ENCODE measurements around the gene ENPP5.

Gene ENPP5

DNA sequence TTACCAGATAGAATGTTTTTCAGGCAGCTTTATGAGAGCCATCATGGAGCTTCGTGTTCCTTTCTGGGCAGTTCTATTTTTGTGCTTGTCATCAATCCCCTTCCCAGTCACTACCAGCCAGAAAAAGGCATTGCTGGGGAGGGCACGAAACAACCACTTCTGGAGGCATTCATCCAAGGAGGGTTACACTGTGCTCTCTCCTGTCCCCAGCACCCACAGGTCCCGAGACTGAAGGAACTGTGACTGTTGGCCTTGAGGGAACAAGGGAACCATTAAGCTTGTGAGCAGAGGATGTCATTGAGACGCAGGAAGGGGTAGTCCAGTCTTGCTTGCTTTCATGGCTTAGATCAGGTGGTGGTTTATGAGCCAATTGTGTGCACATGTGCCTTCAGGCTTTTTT lies 20.1 kb upstream of the ENPP5 start:
- DNase-seq (ENCODE audit: low read depth), result no peak
- TF ChIP-seq POLR2A (IDR thresholded peaks at IDR 0.05; ENCODE audit: extremely low read depth, insufficient read length) (no peak), MYC (IDR thresholded peaks at IDR 0.05; ENCODE audit: low read depth, low read length) (no peak)
- TF ChIP-seq, protein P1, sequence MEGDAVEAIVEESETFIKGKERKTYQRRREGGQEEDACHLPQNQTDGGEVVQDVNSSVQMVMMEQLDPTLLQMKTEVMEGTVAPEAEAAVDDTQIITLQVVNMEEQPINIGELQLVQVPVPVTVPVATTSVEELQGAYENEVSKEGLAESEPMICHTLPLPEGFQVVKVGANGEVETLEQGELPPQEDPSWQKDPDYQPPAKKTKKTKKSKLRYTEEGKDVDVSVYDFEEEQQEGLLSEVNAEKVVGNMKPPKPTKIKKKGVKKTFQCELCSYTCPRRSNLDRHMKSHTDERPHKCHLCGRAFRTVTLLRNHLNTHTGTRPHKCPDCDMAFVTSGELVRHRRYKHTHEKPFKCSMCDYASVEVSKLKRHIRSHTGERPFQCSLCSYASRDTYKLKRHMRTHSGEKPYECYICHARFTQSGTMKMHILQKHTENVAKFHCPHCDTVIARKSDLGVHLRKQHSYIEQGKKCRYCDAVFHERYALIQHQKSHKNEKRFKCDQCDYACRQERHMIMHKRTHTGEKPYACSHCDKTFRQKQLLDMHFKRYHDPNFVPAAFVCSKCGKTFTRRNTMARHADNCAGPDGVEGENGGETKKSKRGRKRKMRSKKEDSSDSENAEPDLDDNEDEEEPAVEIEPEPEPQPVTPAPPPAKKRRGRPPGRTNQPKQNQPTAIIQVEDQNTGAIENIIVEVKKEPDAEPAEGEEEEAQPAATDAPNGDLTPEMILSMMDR (IDR thresholded peaks at IDR 0.05; ENCODE audit: low read depth, low read length), result no peak
- TF ChIP-seq, protein P2, sequence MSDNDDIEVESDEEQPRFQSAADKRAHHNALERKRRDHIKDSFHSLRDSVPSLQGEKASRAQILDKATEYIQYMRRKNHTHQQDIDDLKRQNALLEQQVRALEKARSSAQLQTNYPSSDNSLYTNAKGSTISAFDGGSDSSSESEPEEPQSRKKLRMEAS (IDR thresholded peaks at IDR 0.05; ENCODE audit: low read depth, low read length), result no peak
- no peak overlapping the region for H3K4me3 ChIP-seq (ENCODE audit: low read depth, low read length)

DNA sequence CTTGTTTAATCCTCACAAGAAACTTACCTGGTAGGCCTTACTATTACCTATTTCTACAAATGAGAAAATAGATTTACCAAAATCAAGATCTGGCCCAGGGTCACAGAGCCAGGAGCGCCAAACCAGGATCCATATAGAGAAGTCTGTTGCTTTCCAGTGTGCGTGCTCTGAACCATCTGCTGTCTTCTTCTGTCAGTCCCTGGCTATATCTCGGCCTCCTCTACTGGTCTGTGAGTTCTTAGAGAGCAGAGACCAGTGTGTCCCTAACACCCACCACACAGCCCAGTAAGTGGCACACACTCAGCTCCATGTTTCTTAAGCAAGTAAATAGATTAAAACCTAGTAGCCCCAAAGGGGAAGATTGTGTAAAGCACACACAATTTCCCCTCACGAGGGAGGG lies 18.9 kb upstream of the ENPP5 start:
- DNase-seq (ENCODE audit: low read depth), result no peak
- TF ChIP-seq, protein P1 (IDR thresholded peaks at IDR 0.05; ENCODE audit: low read depth, low read length), result no peak
- no peak for TF ChIP-seq MYC (IDR thresholded peaks at IDR 0.05; ENCODE audit: low read depth, low read length)
- no peak for TF ChIP-seq POLR2A (IDR thresholded peaks at IDR 0.05; ENCODE audit: extremely low read depth, insufficient read length)
- TF ChIP-seq, protein P2 (IDR thresholded peaks at IDR 0.05; ENCODE audit: low read depth, low read length), result no peak
- H3K4me3 ChIP-seq (ENCODE audit: low read depth, low read length), result no peak overlapping the region

DNA sequence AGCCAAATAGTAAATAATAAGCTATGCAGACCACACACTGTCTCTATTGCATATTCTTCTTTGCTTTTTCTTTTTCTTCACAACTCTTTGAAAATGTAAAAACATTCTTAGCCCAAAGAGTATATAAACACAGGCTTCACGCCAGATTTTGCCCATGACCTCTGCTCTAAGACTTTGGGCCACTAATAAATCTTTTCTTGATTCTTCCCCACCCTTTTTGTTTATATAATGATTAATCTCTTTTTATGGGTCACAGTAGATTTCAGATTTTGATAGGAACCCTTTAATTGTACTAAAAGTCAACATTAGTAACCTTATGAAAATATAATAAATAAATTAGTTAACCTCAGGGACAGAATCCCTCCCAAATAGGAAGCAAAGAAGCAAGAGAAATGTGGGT lies 15.8 kb upstream of the ENPP5 start:
- no peak for TF ChIP-seq MYC (IDR thresholded peaks at IDR 0.05; ENCODE audit: low read depth, low read length)
- TF ChIP-seq, protein P2 (IDR thresholded peaks at IDR 0.05; ENCODE audit: low read depth, low read length), result no peak
- TF ChIP-seq, protein P1 (IDR thresholded peaks at IDR 0.05; ENCODE audit: low read depth, low read length), result no peak
- no peak for TF ChIP-seq POLR2A (IDR thresholded peaks at IDR 0.05; ENCODE audit: extremely low read depth, insufficient read length)

DNA sequence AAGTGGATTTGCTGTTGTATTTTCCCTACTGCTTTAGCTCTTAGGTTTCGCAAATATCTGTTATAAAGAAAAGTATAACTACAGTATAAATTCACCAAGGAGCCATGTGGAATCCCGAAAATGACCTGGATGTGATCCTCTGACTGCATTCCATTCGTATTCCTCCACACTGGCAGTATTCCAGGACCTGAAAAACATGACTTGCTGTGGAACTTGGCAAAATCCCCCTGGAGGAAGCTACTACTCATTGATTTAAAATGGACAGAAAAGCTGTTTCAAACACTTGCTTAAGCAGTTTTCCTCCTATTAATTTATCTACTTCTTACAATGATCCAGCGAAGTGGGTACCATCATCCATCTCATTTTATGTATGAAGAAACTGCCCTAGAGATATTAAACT lies 13.3 kb upstream of the ENPP5 start:
- TF ChIP-seq MYC (IDR thresholded peaks at IDR 0.05; ENCODE audit: low read depth, low read length), result no peak
- no peak for TF ChIP-seq POLR2A (IDR thresholded peaks at IDR 0.05; ENCODE audit: extremely low read depth, insufficient read length)
- TF ChIP-seq, protein P1 (IDR thresholded peaks at IDR 0.05; ENCODE audit: low read depth, low read length), result no peak
- TF ChIP-seq, protein P2 (IDR thresholded peaks at IDR 0.05; ENCODE audit: low read depth, low read length), result no peak
- no peak for DNase-seq (ENCODE audit: low read depth)
- no peak overlapping the region for H3K4me3 ChIP-seq (ENCODE audit: low read depth, low read length)

More for the DNA sequence above, 15.8 kb upstream of the ENPP5 start:
- no peak overlapping the region for H3K4me3 ChIP-seq (ENCODE audit: low read depth, low read length)
- DNase-seq (ENCODE audit: low read depth), result no peak

DNA sequence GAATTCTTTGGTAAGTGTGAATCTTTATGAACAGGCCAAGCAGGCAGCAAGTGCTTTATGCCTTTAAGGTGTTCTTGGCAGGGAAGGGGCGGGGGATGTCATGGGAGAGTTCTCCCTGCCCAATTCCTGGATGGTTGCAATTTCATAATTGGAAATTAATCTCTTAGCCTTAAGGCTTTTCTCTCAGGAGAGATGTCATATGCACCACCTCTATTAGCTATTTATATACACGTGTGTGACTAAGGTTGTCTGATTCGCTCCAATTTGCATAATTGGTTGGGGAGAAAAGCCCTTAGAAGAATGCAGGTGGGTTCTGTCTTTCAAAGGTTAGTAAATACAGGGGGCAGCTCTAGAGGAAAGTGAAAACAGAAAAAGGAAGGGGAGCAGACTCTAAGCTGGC lies 5.2 kb upstream of the ENPP5 start:
- no peak for DNase-seq (ENCODE audit: low read depth)
- TF ChIP-seq, protein P2 (IDR thresholded peaks at IDR 0.05; ENCODE audit: low read depth, low read length), result no peak
- TF ChIP-seq MYC (IDR thresholded peaks at IDR 0.05; ENCODE audit: low read depth, low read length) (no peak), POLR2A (IDR thresholded peaks at IDR 0.05; ENCODE audit: extremely low read depth, insufficient read length) (no peak)
- TF ChIP-seq, protein P1 (IDR thresholded peaks at IDR 0.05; ENCODE audit: low read depth, low read length), result no peak
- no peak overlapping the region for H3K4me3 ChIP-seq (ENCODE audit: low read depth, low read length)

DNA sequence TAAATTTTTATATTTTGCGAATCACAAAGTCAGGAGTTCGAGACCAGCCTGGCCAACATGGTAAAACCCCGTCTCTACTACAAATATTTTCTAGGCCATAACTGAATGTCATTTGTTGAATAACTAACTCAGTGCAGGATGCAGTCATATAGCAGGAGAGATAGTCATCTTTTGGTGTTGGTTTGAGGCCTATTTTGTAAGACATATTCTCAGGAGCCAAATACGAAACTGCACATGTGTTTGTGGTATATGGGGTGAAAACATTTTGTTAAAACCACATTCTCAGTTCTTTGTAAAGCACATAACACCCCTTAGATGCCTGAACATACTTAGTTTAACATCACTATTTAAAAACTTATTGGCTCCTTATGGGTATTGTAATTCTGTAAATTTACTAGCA lies 4.7 kb upstream of the ENPP5 start:
- H3K4me3 ChIP-seq (ENCODE audit: low read depth, low read length), result no peak overlapping the region
- TF ChIP-seq, protein P1 (IDR thresholded peaks at IDR 0.05; ENCODE audit: low read depth, low read length), result no peak
- TF ChIP-seq, protein P2 (IDR thresholded peaks at IDR 0.05; ENCODE audit: low read depth, low read length), result no peak
- no peak for TF ChIP-seq POLR2A (IDR thresholded peaks at IDR 0.05; ENCODE audit: extremely low read depth, insufficient read length)
- no peak for DNase-seq (ENCODE audit: low read depth)
